WTC11 (cell line): ENCODE data around the gene CPTP.
"Not testable (repeated sequence)": the region's sequence is repeated elsewhere in the genome, so short reads cannot be mapped to it uniquely, and the experiment has no call there.

Experiments
- ELF4 ChIP-seq: sonication (generic); formaldehyde crosslinking; IDR thresholded peaks from 2 replicates; pipeline ENCODE4 v1.8.1; 2022; ENCODE audit warnings: low read depth, mild to moderate bottlenecking, moderate library complexity, missing genetic modification reagents
- NFE2L1 ChIP-seq: sonication (generic); formaldehyde crosslinking; IDR thresholded peaks from 2 replicates; pipeline ENCODE4 v1.8.1; 2023; ENCODE audit warnings: missing genetic modification reagents
- TCF7 ChIP-seq: sonication (generic); formaldehyde crosslinking; IDR thresholded peaks from 2 replicates; pipeline ENCODE4 v1.8.0; 2022; ENCODE audit warnings: mild to moderate bottlenecking, low read depth, missing genetic modification reagents, moderate library complexity
- ZNF121 ChIP-seq: sonication (generic); formaldehyde crosslinking; IDR thresholded peaks from 2 replicates; pipeline ENCODE4 v1.8.0; 2023; ENCODE audit warnings: missing genetic modification reagents

- not testable (repeated sequence) for TF ChIP-seq NFE2L1, ELF4, TCF7, ZNF121 (CRISPR knock-in tag)
Measured at GRCh38 chr1:1316199-1316598, 8.4 kb upstream of the CPTP start.
